Vagina (tissue), 2 donors: ENCODE results near the gene ZNF620. TPM values are rescaled to one million over a fixed set of nuclear protein-coding genes. Genes with fewer than 3 reads are reported as not detected.

ENCODE experiments used
- DNase-seq, 2 donors: peaks; one replicate each; pipeline ENCODE4 v3.0.0-alpha.2; 2017; ENCODE audit errors: extremely low spot score in 2 of 2
- H3K27ac ChIP-seq: fragments of 200-600 bp; sonication (generic); one replicate; pipeline ENCODE4 v1.5.1; 2019
- H3K27me3 ChIP-seq: fragments of 200-600 bp; sonication (generic); one replicate; pipeline ENCODE4 v1.5.1; 2019
- H3K36me3 ChIP-seq, 2 donors: fragments of 200-600 bp; sonication (generic); one replicate each; pipeline ENCODE4 v1.5.1; 2017 to 2019
- H3K4me1 ChIP-seq: fragments of 200-600 bp; sonication (generic); one replicate; pipeline ENCODE4 v1.5.1; 2019
- H3K4me3 ChIP-seq, 2 donors: fragments of 200-600 bp; sonication (generic); 1 replicate in 1 of 2; 2 replicates in 1 of 2; pipeline ENCODE4 v1.5.1; 2016 to 2019
- H3K9me3 ChIP-seq: fragments of 200-600 bp; sonication (generic); one replicate; pipeline ENCODE4 v1.5.1; 2019
- POLR2A ChIP-seq, 2 donors: fragments of 450-650 bp; IDR thresholded peaks; one replicate each; pipeline ENCODE4 v1.6.1; 2017; ENCODE audit warnings: antibody characterized with exemption in 2 of 2, mild to moderate bottlenecking in 2 of 2, moderate library complexity in 2 of 2
- POLR2AphosphoS5 ChIP-seq, 2 donors: sonication (generic); formaldehyde crosslinking; IDR thresholded peaks; one replicate each; pipeline ENCODE4 v1.9.0; 2017; ENCODE audit warnings: antibody characterized with exemption in 2 of 2, mild to moderate bottlenecking in 2 of 2, low read depth in 1 of 2; ENCODE audit not compliant: insufficient read depth in 1 of 2
- intact Hi-C: fragments of 100-400 bp; cut with DNase I; formaldehyde crosslinking; loops from one replicate; pipeline ENCODE4 v1.15.1; 2023
- total RNA-seq: library from RNA; depleted of rRNA; stranded (reverse); fragments of >200 nt; gene quantifications from one replicate; pipeline ENCODE4 v1.2.3, GENCODE V29; 2016
- TF ChIP-seq, protein P1 (sequence below), 3 experiments: fragments of 450-650 bp in 2 of 3; fragments of 200-600 bp in 1 of 3; sonication (generic) in 1 of 3; IDR thresholded peaks; one replicate each; pipeline ENCODE4 v1.5.1; 2017 to 2019; ENCODE audit warnings: antibody characterized with exemption in 3 of 3, mild to moderate bottlenecking in 2 of 3, moderate library complexity in 2 of 3

Gene ZNF620
- total RNA-seq, 1 donor from 2014 or later, result 1.5 TPM

DNA sequence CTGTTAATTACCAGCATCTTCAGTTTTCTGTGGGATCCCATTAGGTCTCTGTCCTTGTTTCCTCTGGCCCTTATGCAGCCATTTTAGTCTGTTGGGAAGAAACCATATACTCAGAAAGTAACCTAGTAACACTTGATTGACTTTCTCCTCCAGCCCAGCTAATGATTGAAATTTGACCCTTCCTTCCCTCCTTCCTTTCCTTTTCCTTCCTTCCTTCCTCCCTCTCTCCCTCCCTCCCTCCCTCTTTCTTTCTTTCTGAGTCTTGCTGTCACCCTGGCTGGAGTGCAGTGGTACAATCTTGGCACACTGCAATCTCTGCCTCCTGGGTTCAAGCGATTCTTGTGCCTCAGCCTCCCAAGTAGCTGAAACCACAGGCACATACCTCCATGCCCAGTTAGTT lies 5.9 kb upstream of the ZNF620 start:
- no peak for DNase-seq
- Histone ChIP-seq H3K27me3 (no peaks in the 10 kb centered on the region), H3K27ac (no peak overlapping the region), H3K9me3 (no peaks in the 10 kb centered on the region), H3K36me3 (no peaks in the 10 kb centered on the region), H3K4me3 (no peak overlapping the region), H3K4me1 (peaks cover 4% of the 10 kb centered on the region)
- TF ChIP-seq POLR2AphosphoS5 (IDR thresholded peaks at IDR 0.05; ENCODE audit: insufficient read depth in 1 of 2, low read depth in 1 of 2), result no peak
- TF ChIP-seq, protein P1, sequence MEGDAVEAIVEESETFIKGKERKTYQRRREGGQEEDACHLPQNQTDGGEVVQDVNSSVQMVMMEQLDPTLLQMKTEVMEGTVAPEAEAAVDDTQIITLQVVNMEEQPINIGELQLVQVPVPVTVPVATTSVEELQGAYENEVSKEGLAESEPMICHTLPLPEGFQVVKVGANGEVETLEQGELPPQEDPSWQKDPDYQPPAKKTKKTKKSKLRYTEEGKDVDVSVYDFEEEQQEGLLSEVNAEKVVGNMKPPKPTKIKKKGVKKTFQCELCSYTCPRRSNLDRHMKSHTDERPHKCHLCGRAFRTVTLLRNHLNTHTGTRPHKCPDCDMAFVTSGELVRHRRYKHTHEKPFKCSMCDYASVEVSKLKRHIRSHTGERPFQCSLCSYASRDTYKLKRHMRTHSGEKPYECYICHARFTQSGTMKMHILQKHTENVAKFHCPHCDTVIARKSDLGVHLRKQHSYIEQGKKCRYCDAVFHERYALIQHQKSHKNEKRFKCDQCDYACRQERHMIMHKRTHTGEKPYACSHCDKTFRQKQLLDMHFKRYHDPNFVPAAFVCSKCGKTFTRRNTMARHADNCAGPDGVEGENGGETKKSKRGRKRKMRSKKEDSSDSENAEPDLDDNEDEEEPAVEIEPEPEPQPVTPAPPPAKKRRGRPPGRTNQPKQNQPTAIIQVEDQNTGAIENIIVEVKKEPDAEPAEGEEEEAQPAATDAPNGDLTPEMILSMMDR (IDR thresholded peaks at IDR 0.05), result no peak
- TF ChIP-seq POLR2A (IDR thresholded peaks at IDR 0.05), result no peak
- intact Hi-C loops, result loop anchor here (10.0 kb wide), 1 partner anchor 45 kb away; the partner anchor contains the start of gene RPL14

DNA sequence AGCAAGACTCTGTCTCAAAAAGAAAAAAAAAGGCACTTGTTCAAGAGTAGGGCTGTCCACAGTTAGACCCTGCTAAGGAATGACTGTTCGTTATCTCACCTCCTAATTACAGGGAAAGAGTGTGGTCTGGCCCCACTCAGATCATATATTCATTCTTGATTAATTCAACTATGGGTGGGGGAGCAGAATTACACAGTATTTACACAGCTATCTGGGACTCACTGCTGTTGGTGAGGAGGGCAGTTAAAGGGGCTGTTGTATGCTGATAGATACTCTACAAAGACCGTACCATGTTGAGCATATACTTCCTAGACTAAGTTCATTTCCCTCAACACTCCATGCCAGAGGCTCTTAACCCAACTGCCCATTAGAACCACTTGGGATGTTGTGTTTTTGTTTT lies 3.8 kb upstream of the ZNF620 start:
- Histone ChIP-seq H3K4me3 (no peak overlapping the region), H3K27ac (no peak overlapping the region), H3K27me3 (no peaks in the 10 kb centered on the region), H3K36me3 (no peaks in the 10 kb centered on the region), H3K4me1 (peaks cover 20% of the 10 kb centered on the region), H3K9me3 (no peaks in the 10 kb centered on the region)
- TF ChIP-seq POLR2A (IDR thresholded peaks at IDR 0.05), result no peak
- no peak for TF ChIP-seq POLR2AphosphoS5 (IDR thresholded peaks at IDR 0.05; ENCODE audit: insufficient read depth in 1 of 2, low read depth in 1 of 2)
- TF ChIP-seq, protein P1 (IDR thresholded peaks at IDR 0.05), result no peak
- DNase-seq, result no peak
- intact Hi-C loops, result loop anchor here (10.0 kb wide), 1 partner anchor 47 kb away; the partner anchor contains the start of gene RPL14

DNA sequence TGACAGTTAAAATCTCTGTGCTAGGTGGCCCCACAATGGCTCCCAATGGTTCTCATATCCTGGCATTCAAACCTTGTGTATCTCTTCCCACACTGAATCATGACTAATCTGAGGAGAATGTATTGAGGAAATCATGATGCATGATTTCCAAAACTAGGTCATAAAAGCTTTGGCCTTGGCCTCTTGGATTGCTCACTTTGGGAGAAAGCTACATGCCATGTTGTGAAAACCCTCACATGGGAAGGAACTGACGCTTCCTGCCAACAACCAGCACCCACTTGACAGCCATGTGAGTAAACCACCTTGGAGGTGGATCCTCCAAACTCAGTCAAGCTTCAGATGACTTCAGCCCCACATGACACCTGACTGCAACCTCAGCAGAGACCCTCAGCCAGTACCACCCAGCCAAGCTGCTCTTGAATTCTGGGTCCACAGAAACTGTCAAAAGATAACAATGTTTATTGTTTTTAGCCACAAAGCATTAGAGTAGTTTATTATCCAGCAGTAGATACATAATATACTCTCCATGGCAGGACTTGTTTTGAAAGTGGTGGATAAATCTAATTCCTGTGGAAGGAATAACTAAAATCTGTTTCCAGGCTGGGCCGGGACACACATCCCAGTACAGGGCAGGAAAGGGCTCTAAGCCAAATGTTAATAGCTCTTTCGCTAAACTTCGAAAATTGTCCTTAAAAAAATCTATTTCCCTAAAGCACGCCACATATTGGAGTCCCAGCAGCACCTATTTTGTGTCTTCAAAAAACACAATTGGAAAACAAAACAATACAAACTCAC lies 1.0 kb upstream of the ZNF620 start:
- H3K9me3 ChIP-seq, result no peaks in the 10 kb centered on the region
- no peaks in the 10 kb centered on the region for H3K27me3 ChIP-seq
- DNase-seq, result no peak
- TF ChIP-seq, protein P1 (IDR thresholded peaks at IDR 0.05), result no peak
- TF ChIP-seq POLR2A (IDR thresholded peaks at IDR 0.05) (no peak), POLR2AphosphoS5 (IDR thresholded peaks at IDR 0.05; ENCODE audit: insufficient read depth in 1 of 2, low read depth in 1 of 2) (peak; percentile 31 to 71)
- H3K4me1 ChIP-seq, result peaks cover 20% of the 10 kb centered on the region
- peak overlapping the region in 1 of 2 donors; percentile 57 for H3K4me3 ChIP-seq
- intact Hi-C loops, result loop anchor here (10.0 kb wide), 1 partner anchor 50 kb away; the partner anchor contains the start of gene RPL14
- H3K36me3 ChIP-seq, result no peaks in the 10 kb centered on the region
- peak overlapping the region; percentile 46 for H3K27ac ChIP-seq

DNA sequence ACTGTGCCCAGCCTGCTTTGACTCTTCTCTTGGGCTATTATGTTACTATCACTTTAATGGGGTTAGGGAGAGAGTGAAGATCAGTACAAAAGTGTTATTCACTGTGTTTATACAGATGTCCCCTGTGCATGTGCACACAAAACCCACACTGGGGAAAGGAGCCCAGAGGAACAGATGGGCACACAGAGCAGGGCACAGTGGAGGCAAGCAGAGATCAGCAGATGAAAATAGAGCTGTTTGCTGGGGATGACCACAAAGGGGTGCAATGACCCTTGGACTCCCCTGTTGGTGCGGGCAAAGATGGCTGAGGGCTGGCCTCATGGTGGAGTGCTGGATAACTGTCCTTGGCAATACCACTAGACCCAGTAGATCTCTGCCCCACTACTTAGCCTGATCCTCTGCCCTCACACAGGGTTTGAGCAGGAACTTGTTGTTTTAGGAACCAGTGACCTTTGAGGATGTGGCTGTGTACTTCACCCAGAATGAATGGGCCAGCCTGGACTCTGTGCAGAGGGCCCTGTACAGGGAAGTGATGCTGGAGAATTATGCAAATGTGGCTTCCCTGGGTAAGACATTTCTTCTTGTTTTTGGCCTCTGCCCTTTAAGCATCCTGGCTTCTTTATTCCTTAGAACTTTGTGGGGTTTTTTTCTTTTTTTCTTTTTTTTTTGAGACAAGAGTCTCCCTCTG lies 5.3 kb downstream of the ZNF620 start:
- DNase-seq, result no peak
- Histone ChIP-seq H3K27ac (no peak overlapping the region), H3K4me1 (peaks cover 7% of the 10 kb centered on the region), H3K4me3 (no peak overlapping the region), H3K9me3 (no peaks in the 10 kb centered on the region), H3K27me3 (no peaks in the 10 kb centered on the region), H3K36me3 (peaks cover 0 to 5% of the 10 kb centered on the region in 2 donors)
- no peak for TF ChIP-seq POLR2A (IDR thresholded peaks at IDR 0.05)
- TF ChIP-seq POLR2AphosphoS5 (IDR thresholded peaks at IDR 0.05; ENCODE audit: insufficient read depth in 1 of 2, low read depth in 1 of 2), result no peak
- TF ChIP-seq, protein P1 (IDR thresholded peaks at IDR 0.05), result no peak
- intact Hi-C loops, result no loop called here
